GM13976 (cell line): ENCODE results near the gene KL.

Experiments used
- DNase-seq: peaks from one replicate; pipeline ENCODE4 v3.0.0; 2012; ENCODE audit warnings: low spot score
- in situ Hi-C: fragments of 300-500 bp; cut with MboI; formaldehyde crosslinking; loops from one replicate; pipeline ENCODE4 v1.12.0; 2022; ENCODE audit warnings: low sequenced_read_pairs, mixed read lengths, inconsistent platforms; ENCODE audit not compliant: unreplicated experiment
- TF ChIP-seq, protein P1 (sequence below): IDR thresholded peaks from 2 replicates; pipeline ENCODE4 v1.5.1; 2012; ENCODE audit warnings: borderline replicate concordance, mild to moderate bottlenecking; ENCODE audit not compliant: insufficient read depth; ENCODE audit errors: extremely low read depth, missing control alignments, control extremely low read depth

KL gene

DNA sequence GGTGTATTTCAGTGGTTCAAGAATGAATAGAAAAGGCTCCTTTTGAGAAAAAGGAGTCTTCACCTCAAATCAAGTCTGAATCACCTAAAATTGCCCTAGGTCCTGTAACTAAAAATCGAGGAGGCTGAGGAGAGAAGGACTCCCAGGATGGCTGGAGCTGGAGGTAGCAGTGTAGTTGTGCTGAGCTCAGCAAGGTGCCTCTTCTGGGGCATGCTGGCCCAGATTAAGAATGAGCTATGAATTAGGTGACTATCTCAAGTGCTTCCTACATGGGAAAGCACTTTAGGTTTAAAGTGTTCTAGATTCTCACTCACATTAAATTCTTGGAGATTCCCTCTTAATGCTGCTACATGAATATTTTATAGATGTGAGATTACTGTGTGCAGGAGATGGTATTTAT lies 28.8 kb upstream of the KL start:
- in situ Hi-C loops: no loop called here
- no peak for DNase-seq
- TF ChIP-seq, protein P1, sequence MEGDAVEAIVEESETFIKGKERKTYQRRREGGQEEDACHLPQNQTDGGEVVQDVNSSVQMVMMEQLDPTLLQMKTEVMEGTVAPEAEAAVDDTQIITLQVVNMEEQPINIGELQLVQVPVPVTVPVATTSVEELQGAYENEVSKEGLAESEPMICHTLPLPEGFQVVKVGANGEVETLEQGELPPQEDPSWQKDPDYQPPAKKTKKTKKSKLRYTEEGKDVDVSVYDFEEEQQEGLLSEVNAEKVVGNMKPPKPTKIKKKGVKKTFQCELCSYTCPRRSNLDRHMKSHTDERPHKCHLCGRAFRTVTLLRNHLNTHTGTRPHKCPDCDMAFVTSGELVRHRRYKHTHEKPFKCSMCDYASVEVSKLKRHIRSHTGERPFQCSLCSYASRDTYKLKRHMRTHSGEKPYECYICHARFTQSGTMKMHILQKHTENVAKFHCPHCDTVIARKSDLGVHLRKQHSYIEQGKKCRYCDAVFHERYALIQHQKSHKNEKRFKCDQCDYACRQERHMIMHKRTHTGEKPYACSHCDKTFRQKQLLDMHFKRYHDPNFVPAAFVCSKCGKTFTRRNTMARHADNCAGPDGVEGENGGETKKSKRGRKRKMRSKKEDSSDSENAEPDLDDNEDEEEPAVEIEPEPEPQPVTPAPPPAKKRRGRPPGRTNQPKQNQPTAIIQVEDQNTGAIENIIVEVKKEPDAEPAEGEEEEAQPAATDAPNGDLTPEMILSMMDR: no peak

DNA sequence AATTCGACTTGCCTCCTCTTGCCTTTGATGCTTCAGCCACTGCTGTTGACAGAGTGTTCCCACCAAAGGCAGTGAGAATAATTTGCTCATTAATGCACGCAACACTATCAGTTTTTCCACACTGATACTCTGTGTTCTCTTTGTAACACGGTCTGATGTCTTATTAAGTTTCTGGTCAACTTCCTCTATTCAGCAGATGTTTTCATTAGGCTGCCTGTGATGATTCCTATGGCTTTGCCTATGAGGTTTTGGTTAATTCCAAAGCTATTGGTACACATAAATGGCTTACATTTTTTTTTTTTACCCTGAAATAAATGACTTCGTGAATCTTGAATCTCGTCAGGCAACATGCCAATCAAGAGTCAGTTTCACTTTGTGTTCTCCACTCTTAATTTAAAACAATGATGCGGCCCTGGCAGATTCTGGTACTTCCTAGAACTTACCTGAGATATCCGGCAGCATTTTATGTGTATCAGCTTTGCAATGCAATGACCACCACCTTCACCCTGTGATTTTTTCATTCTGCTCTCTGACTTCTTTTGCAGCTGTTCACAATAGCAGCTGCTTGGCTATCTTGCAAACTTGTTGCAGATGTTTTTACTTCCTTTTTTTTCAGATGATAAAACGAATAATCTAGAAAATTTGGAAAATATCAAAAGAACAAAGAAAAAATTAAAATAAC lies 27.5 kb upstream of the KL start:
- in situ Hi-C loops: no loop called here
- TF ChIP-seq, protein P1: no peak
- peak; percentile 30 for DNase-seq

DNA sequence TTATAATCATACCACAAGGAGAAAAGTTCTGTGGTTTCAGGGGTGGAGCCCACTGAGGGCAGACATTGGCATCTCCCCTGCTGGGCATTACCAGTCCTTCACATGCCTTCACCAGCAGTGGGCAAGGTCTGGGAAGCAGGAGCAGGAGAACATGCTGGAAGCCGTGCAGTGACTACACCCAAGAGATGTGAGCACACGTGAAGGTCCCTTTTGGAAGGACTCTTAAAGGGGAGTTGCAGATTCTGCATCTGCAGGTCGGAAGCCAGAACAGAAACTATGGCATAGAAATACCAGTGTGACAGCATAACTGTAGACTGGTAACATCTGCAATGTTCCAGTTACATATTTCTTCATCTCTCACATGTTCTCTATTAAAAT lies 26.9 kb upstream of the KL start:
- in situ Hi-C loops: no loop called here
- TF ChIP-seq, protein P1: no peak
- no peak for DNase-seq

DNA sequence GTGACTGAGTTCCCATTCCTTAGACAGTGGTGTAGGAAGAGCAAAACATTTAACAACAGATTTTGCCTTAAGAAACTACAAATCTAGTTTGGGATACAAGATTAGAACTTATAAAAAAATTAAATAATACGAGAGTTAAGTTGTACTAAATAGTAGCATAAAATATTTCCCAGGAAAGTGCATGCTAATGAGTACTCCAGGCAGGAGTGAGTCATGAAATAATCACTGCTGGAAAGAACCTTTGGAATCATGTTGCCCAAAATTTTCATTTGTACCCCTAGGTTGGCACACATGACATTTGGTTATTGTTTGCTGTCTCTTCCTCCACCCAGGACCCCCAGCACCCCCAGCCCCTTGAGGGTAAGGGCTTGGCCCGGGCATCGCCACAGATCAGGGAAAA lies 26.3 kb upstream of the KL start:
- no peak for DNase-seq
- in situ Hi-C loops: no loop called here
- TF ChIP-seq, protein P1: no peak

DNA sequence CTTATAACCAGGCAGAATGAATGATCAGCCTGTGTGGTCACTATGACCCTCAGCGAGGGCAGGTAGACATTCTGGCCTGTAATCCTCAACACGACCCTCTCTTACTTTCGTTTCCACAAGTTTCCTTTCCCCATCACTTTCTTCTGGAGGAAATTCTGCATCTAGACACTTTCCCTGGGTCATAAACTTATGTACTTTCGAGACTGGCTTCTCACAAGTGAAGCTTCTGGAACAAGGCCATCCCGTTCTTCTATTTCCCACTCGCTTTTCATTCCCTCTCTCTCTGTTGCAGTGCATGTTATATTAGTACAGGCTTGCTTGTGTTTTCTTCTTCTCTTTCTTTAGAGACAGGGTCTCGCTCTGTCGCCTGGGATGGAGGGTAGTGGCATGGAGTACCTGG lies 23.1 kb upstream of the KL start:
- no peak for DNase-seq
- in situ Hi-C loops: no loop called here
- TF ChIP-seq, protein P1: no peak

DNA sequence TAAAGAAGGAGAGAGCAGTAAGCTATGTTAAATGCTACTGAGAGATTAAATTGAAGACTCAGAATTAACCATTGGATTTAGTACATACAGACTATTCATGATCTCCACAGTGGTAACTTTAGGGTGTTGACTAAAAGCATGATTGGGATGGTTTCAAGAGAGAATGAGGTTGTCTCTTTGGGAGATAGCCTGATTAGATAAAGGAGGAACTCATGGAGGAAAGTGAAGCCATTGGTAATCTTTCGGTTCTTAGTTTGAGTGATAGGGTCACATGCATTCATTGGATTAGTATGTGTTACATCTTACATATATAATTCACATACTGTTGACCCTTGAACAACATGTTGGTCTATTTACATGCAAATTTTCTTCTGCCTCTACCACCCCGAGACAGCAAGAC lies 18.8 kb upstream of the KL start:
- DNase-seq: no peak
- in situ Hi-C loops: no loop called here
- TF ChIP-seq, protein P1: no peak
